Left lung (tissue), 14 donors: ENCODE results near the gene SIL1. TPM values are rescaled to one million over a fixed set of nuclear protein-coding genes. Genes with fewer than 3 reads are reported as not detected.

Experiments
- ATAC-seq: fragments of 200-7000 bp; cut with Tn5 transposase; one replicate; pipeline ENCODE4 v1.9.1; 2020; ENCODE audit warnings: moderate library complexity
- DNase-seq, 4 donors: peaks; one replicate each; pipeline ENCODE4 v3.0.0-alpha.2; 2013 to 2020
- H3K27ac ChIP-seq, 2 donors: fragments of 200-600 bp; sonication (generic) in 1 of 2; one replicate each; pipeline versions ENCODE4 v1.5.0 to v1.8.0; 2020 to 2021
- H3K27me3 ChIP-seq, 2 donors: fragments of 200-600 bp; sonication (generic) in 1 of 2; one replicate each; pipeline versions ENCODE4 v1.5.0 to v1.8.0; 2020 to 2021
- H3K36me3 ChIP-seq, 2 donors: fragments of 200-600 bp; sonication (generic) in 1 of 2; one replicate each; pipeline versions ENCODE4 v1.5.0 to v1.8.0; 2020 to 2021
- H3K4me1 ChIP-seq, 2 donors: fragments of 200-600 bp; one replicate each; pipeline ENCODE4 v1.8.0; 2021
- H3K4me3 ChIP-seq, 2 donors: fragments of 200-600 bp; sonication (generic) in 1 of 2; one replicate each; pipeline versions ENCODE4 v1.5.0 to v1.8.0; 2020 to 2021; ENCODE audit warnings: mild to moderate bottlenecking in 1 of 2
- H3K9me3 ChIP-seq, 2 donors: fragments of 200-600 bp; sonication (generic) in 1 of 2; one replicate each; pipeline versions ENCODE4 v1.5.0 to v1.8.0; 2020 to 2021
- CTCF ChIP-seq, 2 donors: fragments of 200-600 bp; sonication (generic) in 1 of 2; IDR thresholded peaks; one replicate each; pipeline versions ENCODE4 v1.5.0 to v1.8.0; 2021; ENCODE audit warnings: antibody characterized with exemption in 2 of 2
- intact Hi-C, 2 donors: fragments of 100-400 bp; cut with DNase I; formaldehyde crosslinking; loops; one replicate each; pipeline versions ENCODE4 v1.11.2 to v1.14.2; 2022
- long read RNA-seq, 12 donors: library from polyadenylated mRNA in 2 of 12; unstranded in 2 of 12; transcript quantifications; one replicate each; pipeline ENCODE4 v2.0.0 and lab custom pipeline, GENCODE V29; 2019 to 2026
- polyA plus RNA-seq, 6 donors: library from polyadenylated mRNA; unstranded; fragments of 120-200 nt; gene quantifications; one replicate each; pipeline ENCODE4 v1.2.1, GENCODE V29; 2013; ENCODE audit not compliant: insufficient read length in 6 of 6
- total RNA-seq, 2 donors: library from RNA; stranded (reverse); fragmentation: NEBNext Ultra II Directional; extraction: Animal tissue kit (Norgen Biotek cat#: 25700); gene quantifications; one replicate each; pipeline ENCODE4 v1.2.1, GENCODE V29; 2021
- donor health status: DM: no; HTN: yes; CAD: no.
- donor health status: DM: no; HTN: no; CAD: no.

Gene SIL1
- total RNA-seq (10 to 100 TPM; 67.9 to 71.7 TPM), polyA plus RNA-seq (10 to 100 TPM; 28.8 to 41.2 (median 34.4) TPM)
- long read RNA-seq, donor 1, transcript SIL1-202 (10 exons, 1,923 nt): major isoform, 9 of 1,285 reads
- long read RNA-seq, donor 1, partial matches to known transcripts: 1,202 of 1,285 reads
- long read RNA-seq, donor 1, other reads (novel, unspliced or antisense): 73 of 1,285 reads
- long read RNA-seq, donor 2, partial matches to known transcripts: 973 of 1,305 reads
- long read RNA-seq, donor 2, other reads (novel, unspliced or antisense): 330 of 1,305 reads
- long read RNA-seq, donor 3, transcript SIL1-202 (10 exons, 1,923 nt): major isoform, 7 of 14 reads
- long read RNA-seq, donor 3, partial matches to known transcripts: 7 of 14 reads
- long read RNA-seq, donor 3, other reads (novel, unspliced or antisense): 0 of 14 reads
- long read RNA-seq, donor 4, transcript SIL1-202 (10 exons, 1,923 nt): major isoform, 104 of 146 reads
- long read RNA-seq, donor 4, partial matches to known transcripts: 23 of 146 reads
- long read RNA-seq, donor 4, other reads (novel, unspliced or antisense): 14 of 146 reads
- long read RNA-seq, donor 5, transcript SIL1-202 (10 exons, 1,923 nt): major isoform, 12 of 13 reads
- long read RNA-seq, donor 5, partial matches to known transcripts: 0 of 13 reads
- long read RNA-seq, donor 5, other reads (novel, unspliced or antisense): 0 of 13 reads
- long read RNA-seq, donor 6, transcript SIL1-202 (10 exons, 1,923 nt): major isoform, 8 of 875 reads
- long read RNA-seq, donor 6, partial matches to known transcripts: 801 of 875 reads
- long read RNA-seq, donor 6, other reads (novel, unspliced or antisense): 66 of 875 reads
- long read RNA-seq, donor 7, transcript SIL1-202 (10 exons, 1,923 nt): major isoform, 5 of 6 reads
- long read RNA-seq, donor 7, partial matches to known transcripts: 0 of 6 reads
- long read RNA-seq, donor 7, other reads (novel, unspliced or antisense): 0 of 6 reads
- long read RNA-seq, donor 8, transcript SIL1-202 (10 exons, 1,923 nt): major isoform, 13 of 622 reads
- long read RNA-seq, donor 8, partial matches to known transcripts: 609 of 622 reads
- long read RNA-seq, donor 8, other reads (novel, unspliced or antisense): 0 of 622 reads
- long read RNA-seq, donor 9: 0 reads
- long read RNA-seq, donor 10, transcript SIL1-202 (10 exons, 1,923 nt): major isoform, 155 of 200 reads
- long read RNA-seq, donor 10, transcript SIL1-201 (11 exons, 1,895 nt): minor isoform, 7 of 200 reads
- long read RNA-seq, donor 10, partial matches to known transcripts: 17 of 200 reads
- long read RNA-seq, donor 10, other reads (novel, unspliced or antisense): 21 of 200 reads
- long read RNA-seq, donor 11, partial matches to known transcripts: 0 of 3 reads
- long read RNA-seq, donor 11, other reads (novel, unspliced or antisense): 0 of 3 reads
- long read RNA-seq, donor 12, transcript SIL1-202 (10 exons, 1,923 nt): major isoform, 8 of 912 reads
- long read RNA-seq, donor 12, partial matches to known transcripts: 716 of 912 reads
- long read RNA-seq, donor 12, other reads (novel, unspliced or antisense): 188 of 912 reads

GRCh38 chr5:139197710-139198669 lies at the start of gene SIL1:
Gene SIL1, minus strand, starts transcription at chr5:139198368. Its CDS starts 70,525 bp downstream, at chr5:139127843.
- no peak for TF ChIP-seq CTCF (IDR thresholded peaks at IDR 0.05)
- intact Hi-C loops: no loop called here
- ATAC-seq: peak; percentile 99
- DNase-seq: peak; percentile 91 to 99 (median 98)
- Histone ChIP-seq H3K4me3 (peak within 1 kb of the TSS; percentile 72), H3K27ac (peak within 1 kb of the TSS; percentile 88 to 92), H3K27me3 (no peaks in the 10 kb centered on the region), H3K4me1 (peaks cover 9 to 29% of the 10 kb centered on the region in 2 donors), H3K36me3 (no peaks in the 10 kb centered on the region), H3K9me3 (no peaks in the 10 kb centered on the region)

GRCh38 chr5:139246394-139246793 lies 48.2 kb upstream of the SIL1 start:
- ATAC-seq: peak; percentile 74
- H3K4me3 ChIP-seq: no peak overlapping the region
- intact Hi-C loops: no loop called here

GRCh38 chr5:139245637-139246339 lies 47.6 kb upstream of the SIL1 start:
- H3K9me3 ChIP-seq: no peaks in the 10 kb centered on the region
- ATAC-seq (no peak), DNase-seq (no peak)
- H3K4me3 ChIP-seq: no peak overlapping the region
- intact Hi-C loops: no loop called here
- H3K36me3 ChIP-seq: no peaks in the 10 kb centered on the region
- no peak for TF ChIP-seq CTCF (IDR thresholded peaks at IDR 0.05)
- H3K27me3 ChIP-seq: no peaks in the 10 kb centered on the region
- peak overlapping the region in 1 of 2 donors; percentile 2 for H3K27ac ChIP-seq
- peaks cover 0 to 11% of the 10 kb centered on the region in 2 donors for H3K4me1 ChIP-seq

More at GRCh38 chr5:139246394-139246793, 48.2 kb upstream of the SIL1 start:
- Histone ChIP-seq H3K9me3 (no peaks in the 10 kb centered on the region), H3K36me3 (no peaks in the 10 kb centered on the region), H3K27ac (peak overlapping the region in 1 of 2 donors; percentile 2), H3K27me3 (no peaks in the 10 kb centered on the region), H3K4me1 (peaks cover 0 to 11% of the 10 kb centered on the region in 2 donors)
- TF ChIP-seq CTCF (IDR thresholded peaks at IDR 0.05): no peak
- DNase-seq: peak in 2 of 4 donors; percentile 63 to 65
